Epithelial cell of esophagus (primary cell): ENCODE results near the gene RFX2.

Experiments used
- DNase-seq: peaks from one replicate; pipeline ENCODE4 v3.0.0; 2010; ENCODE audit warnings: low read depth
- H3K4me3 ChIP-seq: 2 replicates; pipeline ENCODE4 v1.5.1; 2011; ENCODE audit warnings: mild to moderate bottlenecking, low read length, control low read depth
- TF ChIP-seq, protein P1 (sequence below): IDR thresholded peaks from 2 replicates; pipeline ENCODE4 v1.5.1; 2011; ENCODE audit warnings: low read depth, mild to moderate bottlenecking, low read length, control low read depth, inconsistent platforms; ENCODE audit not compliant: insufficient read depth; ENCODE audit errors: missing control alignments

Gene RFX2

DNA sequence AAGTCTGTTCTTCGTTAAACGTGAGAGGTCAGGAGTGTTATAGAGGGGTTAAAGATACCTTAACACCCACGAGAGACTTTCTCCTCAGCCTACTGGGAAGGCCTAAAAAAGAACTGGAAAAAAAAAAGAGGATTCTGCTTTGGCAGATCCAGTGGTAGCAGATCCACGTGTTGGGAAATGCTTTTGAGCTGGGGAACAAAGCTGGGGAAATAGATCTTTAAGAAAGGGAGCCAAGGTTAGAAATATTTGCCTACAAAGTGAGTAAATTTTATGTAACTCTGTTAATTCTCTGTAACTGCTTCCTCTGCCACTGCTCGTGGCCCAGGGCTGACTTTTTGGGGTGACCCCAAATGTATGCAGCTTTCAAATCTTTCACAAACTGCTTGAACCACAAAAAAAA lies 11.7 kb downstream of the RFX2 start:
- TF ChIP-seq, protein P1, sequence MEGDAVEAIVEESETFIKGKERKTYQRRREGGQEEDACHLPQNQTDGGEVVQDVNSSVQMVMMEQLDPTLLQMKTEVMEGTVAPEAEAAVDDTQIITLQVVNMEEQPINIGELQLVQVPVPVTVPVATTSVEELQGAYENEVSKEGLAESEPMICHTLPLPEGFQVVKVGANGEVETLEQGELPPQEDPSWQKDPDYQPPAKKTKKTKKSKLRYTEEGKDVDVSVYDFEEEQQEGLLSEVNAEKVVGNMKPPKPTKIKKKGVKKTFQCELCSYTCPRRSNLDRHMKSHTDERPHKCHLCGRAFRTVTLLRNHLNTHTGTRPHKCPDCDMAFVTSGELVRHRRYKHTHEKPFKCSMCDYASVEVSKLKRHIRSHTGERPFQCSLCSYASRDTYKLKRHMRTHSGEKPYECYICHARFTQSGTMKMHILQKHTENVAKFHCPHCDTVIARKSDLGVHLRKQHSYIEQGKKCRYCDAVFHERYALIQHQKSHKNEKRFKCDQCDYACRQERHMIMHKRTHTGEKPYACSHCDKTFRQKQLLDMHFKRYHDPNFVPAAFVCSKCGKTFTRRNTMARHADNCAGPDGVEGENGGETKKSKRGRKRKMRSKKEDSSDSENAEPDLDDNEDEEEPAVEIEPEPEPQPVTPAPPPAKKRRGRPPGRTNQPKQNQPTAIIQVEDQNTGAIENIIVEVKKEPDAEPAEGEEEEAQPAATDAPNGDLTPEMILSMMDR, result no peak
- no peak overlapping the region for H3K4me3 ChIP-seq
- no peak for DNase-seq

DNA sequence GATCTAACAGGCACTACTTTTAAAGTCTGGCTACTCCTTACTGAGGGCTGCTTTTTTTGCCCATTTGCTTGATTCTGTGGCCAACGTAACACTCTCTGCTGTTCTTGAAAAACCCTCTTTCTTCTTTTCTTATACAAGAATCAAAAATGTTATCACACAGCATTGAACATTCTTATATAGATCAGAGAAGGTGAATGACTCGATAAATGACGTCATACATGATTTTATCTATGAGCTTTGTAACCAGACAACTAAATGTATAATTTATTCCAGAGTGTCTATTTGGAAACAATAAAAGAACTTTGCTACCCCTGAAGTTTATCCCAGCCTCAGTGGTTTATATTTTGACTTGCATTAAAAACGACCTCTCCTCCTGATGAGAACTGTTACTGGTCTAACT lies 12.4 kb downstream of the RFX2 start:
- TF ChIP-seq, protein P1, result no peak
- DNase-seq, result no peak
- H3K4me3 ChIP-seq, result no peak overlapping the region

DNA sequence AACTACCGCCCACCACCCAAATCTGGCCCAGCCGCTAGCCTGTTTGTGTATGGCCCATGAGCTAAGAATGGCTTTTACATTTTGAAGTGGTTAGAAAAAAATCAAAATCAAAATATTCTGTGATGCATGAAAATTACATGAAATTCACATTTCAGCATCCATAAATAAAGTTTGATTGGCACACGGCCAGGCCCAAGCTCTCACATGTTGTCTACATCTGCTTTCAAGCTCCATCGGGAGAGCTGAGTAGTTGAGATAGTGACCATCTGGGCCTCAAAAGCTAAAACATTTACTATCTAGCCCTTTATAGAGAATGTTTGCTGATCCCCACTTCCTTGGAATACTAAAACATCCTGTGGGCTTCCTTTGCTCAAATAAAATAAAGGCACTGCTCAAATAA lies 14.5 kb downstream of the RFX2 start:
- TF ChIP-seq, protein P1, result no peak

DNA sequence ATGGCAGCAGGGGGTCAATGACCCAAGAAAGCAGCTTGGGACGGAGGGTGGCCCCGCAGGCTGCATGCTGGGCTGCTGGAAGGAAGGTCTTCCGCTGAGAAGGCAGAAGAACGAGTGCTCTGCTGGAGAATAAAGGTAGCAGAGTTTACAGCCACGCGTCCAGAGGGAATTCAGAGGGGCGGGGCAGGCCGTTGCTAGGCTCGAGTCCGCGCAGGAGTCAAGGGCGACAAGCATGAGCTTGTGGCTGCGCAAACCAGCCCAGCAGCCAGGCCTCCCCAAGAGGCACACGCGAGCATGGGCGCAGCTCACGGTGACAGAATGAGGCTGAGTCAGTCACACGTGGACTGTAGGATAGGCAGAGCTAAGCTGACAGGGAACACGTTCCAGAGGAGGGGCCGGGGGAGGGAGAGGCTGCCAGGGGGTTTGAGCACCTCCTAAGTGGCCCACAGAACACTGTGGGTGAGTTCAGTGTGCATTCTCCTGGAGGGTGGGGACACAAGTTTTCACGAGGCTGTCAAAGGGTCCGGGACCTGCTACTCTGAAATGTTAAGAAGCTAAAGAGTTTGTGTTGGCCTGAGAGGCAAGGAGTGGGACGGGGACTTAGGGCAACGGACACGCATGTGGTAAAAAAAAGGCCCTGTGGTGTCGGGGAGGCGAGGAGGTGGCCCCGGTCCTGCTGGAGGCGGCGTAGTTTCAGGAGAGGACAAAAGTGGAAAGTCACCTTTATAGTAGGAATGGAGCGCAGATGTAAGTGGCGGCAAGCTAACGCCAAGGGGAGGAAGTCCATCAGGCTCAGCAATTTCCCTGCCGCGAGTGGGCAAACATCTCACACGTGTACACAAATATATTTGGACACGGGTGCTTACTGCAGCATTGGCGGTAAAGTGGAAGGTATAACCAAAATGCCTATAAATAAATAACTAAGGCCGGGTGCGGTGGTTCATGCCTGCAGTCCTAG lies 17.7 kb downstream of the RFX2 start:
- DNase-seq, result peak; percentile 99
- H3K4me3 ChIP-seq, result peak overlapping the region; percentile 29
- TF ChIP-seq, protein P1, result peak; percentile 16

More for the DNA sequence above, 14.5 kb downstream of the RFX2 start:
- DNase-seq, result no peak
- no peak overlapping the region for H3K4me3 ChIP-seq

DNA sequence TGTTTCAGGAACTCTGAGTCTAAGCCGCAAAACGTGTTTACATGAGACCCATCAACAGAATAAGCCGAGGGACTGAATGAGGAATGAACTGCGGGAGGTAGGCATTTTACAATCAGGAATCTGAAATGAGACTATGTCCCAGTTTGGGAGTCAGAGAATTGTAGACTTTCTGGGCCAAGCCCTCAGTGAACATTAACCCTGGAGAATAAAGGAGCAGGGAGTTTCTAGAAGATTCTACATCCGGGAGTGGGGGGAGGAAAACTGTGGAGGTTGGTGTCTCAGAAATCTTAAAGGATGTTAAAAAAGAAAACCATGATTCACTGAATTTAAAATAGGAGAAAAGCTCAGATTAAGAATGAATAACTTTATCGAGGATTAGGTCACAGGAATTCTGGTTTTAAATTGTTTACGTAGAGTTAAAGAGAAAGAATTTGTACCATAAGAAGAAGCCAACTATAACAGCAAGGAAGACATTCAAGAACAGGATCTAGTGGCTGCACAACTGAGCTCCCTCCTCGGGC lies 18.5 kb downstream of the RFX2 start:
- no peak for DNase-seq
- H3K4me3 ChIP-seq, result peak overlapping the region; percentile 29
- TF ChIP-seq, protein P1, result no peak

DNA sequence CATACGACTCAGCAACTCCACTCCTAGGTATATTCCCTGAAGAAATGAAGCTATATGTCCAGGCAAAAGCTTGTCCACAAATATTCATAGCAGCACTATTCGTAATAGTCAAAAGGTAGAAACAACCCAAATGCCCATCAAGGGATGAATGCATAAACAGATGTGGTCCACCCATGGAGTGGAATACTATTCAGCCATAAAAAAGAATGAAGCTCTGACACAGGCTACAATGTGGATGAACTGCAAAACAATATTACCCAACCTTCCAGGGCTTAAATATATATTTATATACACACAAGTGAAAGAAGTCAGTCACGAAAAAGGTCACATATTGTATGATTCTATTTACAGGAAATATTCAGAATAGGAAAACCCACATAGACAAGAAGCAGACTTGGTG lies 19.7 kb downstream of the RFX2 start:
- H3K4me3 ChIP-seq, result no peak overlapping the region
- TF ChIP-seq, protein P1, result no peak
- DNase-seq, result no peak
